ENCODE data around the gene KCTD21.

The KCTD21 gene

GRCh38 chr11:78218707-78219492 lies 30.5 kb upstream of the KCTD21 start:
- DNase-seq (ENCODE audit: low read depth in 2 of 2): no peak

- no peak for DNase-seq (ENCODE audit: low read depth in 2 of 2)
Measured at GRCh38 chr11:78217650-78218541, 29.5 kb upstream of the KCTD21 start.

GRCh38 chr11:78216571-78217287 lies 28.3 kb upstream of the KCTD21 start:
- DNase-seq (ENCODE audit: low read depth in 2 of 2): no peak

GRCh38 chr11:78216021-78216420 lies 27.6 kb upstream of the KCTD21 start:
- DNase-seq (ENCODE audit: low read depth in 2 of 2): no peak

- DNase-seq (ENCODE audit: low read depth in 2 of 2): no peak
Measured at GRCh38 chr11:78214331-78215194, 26.1 kb upstream of the KCTD21 start.

- DNase-seq (ENCODE audit: low read depth in 2 of 2): no peak
Measured at GRCh38 chr11:78213526-78214330, 25.3 kb upstream of the KCTD21 start.

GRCh38 chr11:78212586-78213371 lies 24.4 kb upstream of the KCTD21 start:
- DNase-seq (ENCODE audit: low read depth in 2 of 2): no peak

GRCh38 chr11:78211565-78211964 lies 23.1 kb upstream of the KCTD21 start:
- DNase-seq (ENCODE audit: low read depth in 2 of 2): no peak

- no peak for DNase-seq (ENCODE audit: low read depth in 2 of 2)
Measured at GRCh38 chr11:78210000-78210608, 21.7 kb upstream of the KCTD21 start.

GRCh38 chr11:78209478-78209877 lies 21.1 kb upstream of the KCTD21 start:
- DNase-seq (ENCODE audit: low read depth in 2 of 2): no peak

GRCh38 chr11:78208257-78209165 lies 20.1 kb upstream of the KCTD21 start:
- no peak for DNase-seq (ENCODE audit: low read depth in 2 of 2)

- DNase-seq (ENCODE audit: low read depth in 2 of 2): no peak
Measured at GRCh38 chr11:78207532-78208256, 19.3 kb upstream of the KCTD21 start.

GRCh38 chr11:78205691-78206090 lies 17.3 kb upstream of the KCTD21 start:
- DNase-seq (ENCODE audit: low read depth in 2 of 2): no peak

- DNase-seq (ENCODE audit: low read depth in 2 of 2): no peak
Measured at GRCh38 chr11:78205256-78205655, 16.8 kb upstream of the KCTD21 start.

GRCh38 chr11:78203184-78203583 lies 14.8 kb upstream of the KCTD21 start:
- no peak for DNase-seq (ENCODE audit: low read depth in 2 of 2)

GRCh38 chr11:78202733-78203167 lies 14.3 kb upstream of the KCTD21 start:
- DNase-seq (ENCODE audit: low read depth in 2 of 2): no peak

- no peak for DNase-seq (ENCODE audit: low read depth in 2 of 2)
Measured at GRCh38 chr11:78201096-78201818, 12.8 kb upstream of the KCTD21 start.

Measured in stimulated activated CD8-positive, alpha-beta memory T cell treated with anti-CD3 and anti-CD28 coated beads, Interleukin-2, amount 100 ng/mL, for 48 hours (primary cell).